ENCODE measurements around the gene PPIE.
"Not testable (repeated sequence)": the region's sequence is repeated elsewhere in the genome, so short reads cannot be mapped to it uniquely, and the experiment has no call there.

PPIE gene

GRCh38 chr1:39779821-39780220 is 41.1 kb downstream of the PPIE start:
- DNase-seq, result no peak

DNA sequence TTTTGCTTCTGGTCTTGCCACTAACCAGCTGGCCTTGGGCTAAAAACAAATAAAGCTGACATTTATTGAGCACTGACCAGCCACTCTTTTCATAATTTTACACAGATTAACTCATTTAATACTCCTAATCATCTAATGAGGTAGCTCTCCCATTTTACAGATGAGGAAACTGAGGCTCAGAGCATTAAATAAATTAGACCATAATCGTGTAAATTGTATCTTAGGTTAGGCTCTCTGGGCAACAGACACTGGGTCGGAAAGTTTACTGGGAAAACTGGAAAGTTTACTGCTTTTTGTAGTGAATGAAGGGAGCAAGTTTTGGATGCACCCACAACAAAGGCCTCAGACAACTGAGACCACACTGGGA is 42.6 kb downstream of the PPIE start:
- DNase-seq, result no peak

- no peak for DNase-seq
Measured at GRCh38 chr1:39782103-39782502, 43.4 kb downstream of the PPIE start.

GRCh38 chr1:39782685-39783084 is 44.0 kb downstream of the PPIE start:
- DNase-seq, result not testable (repeated sequence)

GRCh38 chr1:39786303-39787107 is 47.8 kb downstream of the PPIE start:
- DNase-seq, result not testable (repeated sequence)

DNA sequence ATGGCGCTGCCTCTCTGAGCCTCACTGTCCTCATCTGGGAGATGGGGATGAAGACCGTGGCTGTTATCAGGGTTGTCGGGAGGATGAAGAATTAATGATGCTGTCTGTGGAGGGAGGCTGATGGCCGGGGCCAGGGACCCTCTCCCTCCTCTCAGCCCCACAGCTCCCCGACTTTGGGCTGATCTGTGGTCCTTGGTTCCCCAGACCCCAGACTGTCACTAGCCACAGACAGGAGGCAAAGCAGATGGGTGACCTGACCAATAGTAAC is 48.4 kb downstream of the PPIE start:
- DNase-seq, result not testable (repeated sequence)

GRCh38 chr1:39787468-39787867 is 48.8 kb downstream of the PPIE start:
- DNase-seq, result no peak

DNA sequence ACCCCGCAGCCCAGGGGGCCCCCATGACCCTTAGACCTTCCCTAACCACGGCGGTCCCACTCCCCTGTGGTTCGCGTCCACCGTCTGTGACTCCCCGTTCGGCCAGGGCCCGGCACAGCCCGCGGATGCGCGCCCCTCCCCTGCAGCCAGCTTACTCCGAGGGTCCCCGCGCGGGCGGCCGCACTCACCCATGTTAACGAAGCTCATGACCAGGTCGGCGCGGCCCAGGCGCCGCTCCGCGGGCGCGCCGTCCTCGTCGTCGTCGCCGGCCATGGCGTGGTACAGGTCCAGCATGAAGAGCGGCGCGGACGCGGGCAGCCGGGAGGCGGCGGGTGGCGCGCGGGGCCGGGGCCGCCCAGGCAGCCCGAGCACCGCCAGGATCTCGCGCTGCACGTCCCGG is 49.3 kb downstream of the PPIE start:
- DNase-seq, result not testable (repeated sequence)

DNA sequence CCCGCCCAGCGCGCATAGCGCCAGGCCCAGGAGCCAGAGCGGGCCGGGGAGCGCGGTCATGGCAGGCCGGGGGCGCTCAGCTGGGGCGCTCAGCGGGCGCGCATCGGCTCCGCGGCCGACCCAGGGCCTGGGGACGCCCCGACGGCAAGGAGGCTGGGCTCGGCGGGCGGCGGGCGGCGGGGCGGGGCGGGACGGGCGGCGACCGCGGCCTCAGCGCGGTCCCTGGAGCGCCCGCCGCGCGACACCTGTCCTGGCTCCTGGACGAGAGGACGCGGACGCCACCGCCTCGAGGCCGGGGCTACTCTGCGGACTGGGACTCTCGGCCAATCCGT is 49.7 kb downstream of the PPIE start:
- DNase-seq, result no peak

GRCh38 chr1:39788758-39789570 is 50.3 kb downstream of the PPIE start, which contains the start of gene BMP8B:
BMP8B (minus strand) TSS chr1:39788865; CDS start chr1:39788485, 380 bp downstream.
- peak; percentile 40 for DNase-seq

GRCh38 chr1:39789571-39790110 is 51.0 kb downstream of the PPIE start:
- DNase-seq, result no peak

DNA sequence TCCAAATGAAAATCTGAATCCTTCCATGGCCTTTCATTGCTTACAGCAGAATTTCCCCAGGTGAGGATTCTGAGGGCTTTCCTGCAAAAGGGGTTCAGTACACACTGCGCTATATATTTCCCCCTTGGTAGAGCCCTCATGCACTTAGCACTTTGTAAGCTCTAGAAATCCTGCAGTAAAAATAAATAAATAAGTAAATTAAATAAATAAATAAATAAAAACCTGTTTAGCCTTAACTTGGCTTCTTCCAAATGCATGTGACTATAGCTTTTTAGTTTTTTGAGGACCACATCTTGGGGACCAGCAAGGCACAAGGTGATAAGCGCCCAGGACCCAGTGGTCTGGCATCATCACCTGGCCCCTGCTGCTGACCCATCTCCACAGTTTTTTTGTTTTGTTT is 53.2 kb downstream of the PPIE start:
- no peak for DNase-seq

DNA sequence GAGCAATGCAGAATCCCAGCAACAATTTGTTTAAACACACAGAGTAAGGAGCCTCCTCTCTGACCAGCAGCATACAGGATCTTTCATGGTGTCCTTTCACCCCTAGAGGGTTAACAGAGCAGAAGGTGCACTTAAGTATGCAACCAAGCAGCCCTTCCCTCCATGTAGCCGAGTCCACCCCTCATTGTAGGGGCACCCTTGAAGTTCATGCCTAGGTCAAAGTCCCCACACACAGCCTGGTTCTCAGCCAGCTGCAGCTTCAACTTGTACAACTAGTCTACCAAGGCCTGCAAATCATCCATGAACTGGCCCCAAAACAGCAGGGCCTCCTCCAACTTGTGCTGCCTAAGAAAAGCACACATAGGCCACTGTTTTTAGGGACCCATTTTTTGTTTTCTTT is 57.0 kb downstream of the PPIE start:
- no peak for DNase-seq

DNA sequence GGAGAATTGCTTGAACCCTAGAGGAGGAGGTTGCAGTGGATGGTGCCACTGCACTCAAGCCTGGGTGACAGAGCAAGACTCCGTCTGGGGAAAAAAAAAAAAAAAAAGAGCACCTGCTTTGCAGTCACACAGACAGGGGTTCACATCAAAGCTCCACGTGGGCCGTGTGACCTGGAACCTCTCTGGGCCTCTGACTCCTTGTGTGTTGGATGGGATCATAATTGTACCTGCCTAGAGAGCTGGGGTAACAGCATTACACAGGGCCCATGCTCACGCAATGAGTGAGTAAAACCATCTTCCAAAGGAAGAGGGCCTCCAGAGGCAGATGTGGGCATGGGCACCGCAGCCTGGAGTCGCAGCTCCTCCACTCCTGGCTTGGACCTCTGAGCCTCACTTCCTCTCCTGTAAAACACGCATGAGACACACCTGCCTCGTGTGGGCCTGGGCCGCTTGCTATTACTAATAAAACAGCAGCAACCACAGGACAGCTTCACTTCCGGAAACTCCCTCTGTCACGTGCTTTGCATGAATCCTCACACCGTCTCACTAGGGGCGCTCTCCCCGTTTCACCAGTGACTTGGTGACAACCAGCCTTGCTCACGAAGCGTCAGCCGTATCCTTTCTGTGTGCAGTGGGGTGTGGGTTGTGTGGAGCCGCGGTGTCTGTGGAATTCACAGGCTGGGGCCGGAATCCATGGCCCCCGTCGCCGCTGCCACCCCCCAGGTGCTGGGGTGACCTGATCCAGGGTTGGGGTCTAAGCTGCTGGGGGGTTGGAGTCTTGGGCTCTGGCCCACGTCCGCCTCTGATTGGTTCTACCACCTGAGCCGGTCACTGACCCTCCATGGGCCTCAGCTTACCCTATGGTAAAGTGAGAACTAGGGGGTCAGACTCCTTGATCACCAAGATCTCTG is 60.4 kb downstream of the PPIE start:
- DNase-seq, result not testable (repeated sequence)

DNA sequence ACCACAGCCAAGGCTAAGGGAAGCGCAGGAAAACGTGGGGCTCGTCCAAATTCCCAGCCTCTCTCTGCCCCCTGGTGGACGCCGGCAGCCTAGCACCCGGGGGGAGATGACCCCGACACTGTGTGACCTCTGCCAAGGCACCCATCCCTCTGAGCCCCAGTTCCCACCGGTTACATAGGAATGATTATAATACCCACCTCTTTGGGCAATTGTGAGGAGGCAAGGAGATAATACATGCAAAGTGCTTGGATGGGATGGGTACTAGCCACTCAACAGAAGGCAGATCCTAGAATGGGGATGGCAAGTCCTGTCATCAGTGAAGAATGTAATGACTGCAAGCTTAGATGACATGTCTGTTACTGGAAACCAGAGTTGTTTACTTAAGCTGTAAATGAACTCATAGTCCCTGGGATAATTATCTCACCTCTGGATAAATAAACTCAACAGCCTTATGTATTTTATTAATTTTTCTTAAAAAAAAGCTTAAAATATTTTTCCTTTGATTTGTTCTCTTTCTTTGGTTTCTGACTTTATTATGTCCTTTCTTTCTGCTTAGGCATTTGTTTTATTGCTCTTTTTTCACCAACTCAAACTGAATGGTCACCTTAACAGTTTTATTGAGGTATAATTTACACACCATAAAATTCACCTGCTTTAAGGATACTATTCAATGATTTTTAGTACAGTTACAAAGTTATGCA is 61.2 kb downstream of the PPIE start:
- DNase-seq, result no peak

- DNase-seq, result no peak
Measured at GRCh38 chr1:39800471-39800835, 61.8 kb downstream of the PPIE start.

DNA sequence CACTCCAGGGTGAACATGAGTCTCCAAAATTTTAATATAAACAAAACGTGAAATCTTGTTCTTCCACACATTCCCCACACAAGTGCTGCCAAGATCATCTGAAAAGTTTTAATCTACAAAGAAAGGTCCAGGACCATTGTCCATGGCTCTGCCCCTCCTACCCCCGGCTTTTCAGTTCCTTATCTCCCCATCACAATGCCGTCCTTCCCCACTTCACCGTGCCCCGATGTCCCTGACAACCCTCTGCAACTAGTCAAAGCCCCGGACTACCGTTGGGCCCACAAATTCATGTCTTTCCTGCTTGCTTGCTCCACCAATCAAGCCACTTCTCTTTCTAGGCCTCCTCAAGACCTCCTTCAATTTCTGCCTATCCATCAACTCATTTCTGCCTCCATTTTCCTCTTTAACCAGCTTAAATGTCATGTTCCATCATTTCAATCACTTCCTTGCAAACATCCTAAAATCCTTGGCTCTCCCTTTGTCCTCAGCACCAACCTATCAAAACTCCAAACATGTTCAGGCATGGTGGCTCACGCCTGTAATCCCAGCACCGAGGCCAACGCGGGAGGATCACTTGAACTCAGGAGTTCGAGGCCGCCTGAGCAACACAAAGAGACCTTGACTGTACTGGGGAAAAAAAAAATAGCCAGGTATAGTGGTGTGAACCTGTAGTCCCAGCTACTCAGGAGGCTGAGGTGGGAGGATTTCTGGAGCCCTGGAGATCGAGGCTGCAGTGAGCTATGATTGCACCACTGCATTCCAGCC is 64.0 kb downstream of the PPIE start:
- DNase-seq, result no peak

DNA sequence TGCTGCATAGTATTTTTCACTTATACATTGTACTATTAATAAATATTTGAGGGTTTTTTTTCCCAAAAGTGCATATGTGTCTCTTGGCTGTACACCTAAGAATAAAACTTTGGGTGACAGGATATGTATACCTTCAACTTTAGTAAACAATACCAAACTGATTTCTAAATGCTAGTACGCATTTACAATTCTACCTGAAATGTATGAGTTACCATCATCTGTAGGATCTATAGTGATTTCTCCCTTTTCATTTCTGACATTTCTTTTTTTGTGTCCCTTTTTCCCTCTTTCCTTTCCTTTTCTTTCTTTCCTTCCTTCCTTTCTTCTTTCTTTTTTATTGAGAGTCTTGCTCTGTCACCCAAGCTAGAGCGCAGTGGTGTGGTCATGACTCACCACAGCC is 66.7 kb downstream of the PPIE start:
- no peak for DNase-seq

GRCh38 chr1:39808784-39809517 is 70.3 kb downstream of the PPIE start:
- DNase-seq, result no peak

GRCh38 chr1:39812913-39813312 is 74.2 kb downstream of the PPIE start:
- no peak for DNase-seq

All from DMS79 (cell line).